ENCODE data around the gene CFAP20DC.

DNA sequence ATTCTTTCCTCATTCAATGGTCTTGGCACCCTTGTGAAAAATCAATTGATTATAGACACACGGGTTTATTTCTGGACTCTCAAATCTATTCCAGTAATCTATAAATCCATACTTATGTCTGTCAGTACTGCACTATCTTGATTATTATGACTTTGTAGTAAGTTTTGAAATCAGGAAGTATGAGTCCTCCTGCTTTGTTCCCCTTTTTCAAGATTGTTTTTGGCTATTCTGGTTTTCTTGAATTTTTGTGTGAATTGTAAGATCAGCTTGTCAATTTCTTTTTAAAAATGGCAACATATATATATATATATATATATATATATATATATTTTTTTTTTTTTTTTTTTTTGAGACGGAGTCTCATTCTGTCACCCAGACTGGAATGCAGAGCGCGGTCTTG, 32.3 kb upstream of the CFAP20DC start:
- TF ChIP-seq ZNF777 (tag by site-specific recombination; IDR thresholded peaks at IDR 0.05; ENCODE audit: borderline replicate concordance) (no peak), HOXD13 (CRISPR knock-in tag; IDR thresholded peaks at IDR 0.05; ENCODE audit: borderline replicate concordance) (no peak), ZNF621 (tag by site-specific recombination; IDR thresholded peaks at IDR 0.05) (no peak), GLIS1 (tag by site-specific recombination; IDR thresholded peaks at IDR 0.05) (no peak), ZNF76 (tag by site-specific recombination; IDR thresholded peaks at IDR 0.05; ENCODE audit: borderline replicate concordance, low read depth) (no peak)
- TF ChIP-seq, protein P1, sequence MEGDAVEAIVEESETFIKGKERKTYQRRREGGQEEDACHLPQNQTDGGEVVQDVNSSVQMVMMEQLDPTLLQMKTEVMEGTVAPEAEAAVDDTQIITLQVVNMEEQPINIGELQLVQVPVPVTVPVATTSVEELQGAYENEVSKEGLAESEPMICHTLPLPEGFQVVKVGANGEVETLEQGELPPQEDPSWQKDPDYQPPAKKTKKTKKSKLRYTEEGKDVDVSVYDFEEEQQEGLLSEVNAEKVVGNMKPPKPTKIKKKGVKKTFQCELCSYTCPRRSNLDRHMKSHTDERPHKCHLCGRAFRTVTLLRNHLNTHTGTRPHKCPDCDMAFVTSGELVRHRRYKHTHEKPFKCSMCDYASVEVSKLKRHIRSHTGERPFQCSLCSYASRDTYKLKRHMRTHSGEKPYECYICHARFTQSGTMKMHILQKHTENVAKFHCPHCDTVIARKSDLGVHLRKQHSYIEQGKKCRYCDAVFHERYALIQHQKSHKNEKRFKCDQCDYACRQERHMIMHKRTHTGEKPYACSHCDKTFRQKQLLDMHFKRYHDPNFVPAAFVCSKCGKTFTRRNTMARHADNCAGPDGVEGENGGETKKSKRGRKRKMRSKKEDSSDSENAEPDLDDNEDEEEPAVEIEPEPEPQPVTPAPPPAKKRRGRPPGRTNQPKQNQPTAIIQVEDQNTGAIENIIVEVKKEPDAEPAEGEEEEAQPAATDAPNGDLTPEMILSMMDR (tag by site-specific recombination; IDR thresholded peaks at IDR 0.05), result no peak
- TF ChIP-seq, protein P2, sequence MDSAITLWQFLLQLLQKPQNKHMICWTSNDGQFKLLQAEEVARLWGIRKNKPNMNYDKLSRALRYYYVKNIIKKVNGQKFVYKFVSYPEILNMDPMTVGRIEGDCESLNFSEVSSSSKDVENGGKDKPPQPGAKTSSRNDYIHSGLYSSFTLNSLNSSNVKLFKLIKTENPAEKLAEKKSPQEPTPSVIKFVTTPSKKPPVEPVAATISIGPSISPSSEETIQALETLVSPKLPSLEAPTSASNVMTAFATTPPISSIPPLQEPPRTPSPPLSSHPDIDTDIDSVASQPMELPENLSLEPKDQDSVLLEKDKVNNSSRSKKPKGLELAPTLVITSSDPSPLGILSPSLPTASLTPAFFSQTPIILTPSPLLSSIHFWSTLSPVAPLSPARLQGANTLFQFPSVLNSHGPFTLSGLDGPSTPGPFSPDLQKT (IDR thresholded peaks at IDR 0.05; ENCODE audit: borderline replicate concordance, low read depth, low read length), result no peak

All from HEK293 (cell line).